Hematopoietic multipotent progenitor cell treated with erythropoietin and hydrocortisone succinate and interleukin-3 and kit ligand, for 15 days (in vitro differentiated cells): Measurements from ENCODE around the gene ZNF578.
"Not testable (repeated sequence)": the region's sequence is repeated elsewhere in the genome, so short reads cannot be mapped to it uniquely, and the experiment has no call there.

ENCODE experiments used
- DNase-seq: peaks from one replicate; pipeline ENCODE4 v3.0.0-alpha.2; 2015; ENCODE audit warnings: low spot score

Gene ZNF578

DNA sequence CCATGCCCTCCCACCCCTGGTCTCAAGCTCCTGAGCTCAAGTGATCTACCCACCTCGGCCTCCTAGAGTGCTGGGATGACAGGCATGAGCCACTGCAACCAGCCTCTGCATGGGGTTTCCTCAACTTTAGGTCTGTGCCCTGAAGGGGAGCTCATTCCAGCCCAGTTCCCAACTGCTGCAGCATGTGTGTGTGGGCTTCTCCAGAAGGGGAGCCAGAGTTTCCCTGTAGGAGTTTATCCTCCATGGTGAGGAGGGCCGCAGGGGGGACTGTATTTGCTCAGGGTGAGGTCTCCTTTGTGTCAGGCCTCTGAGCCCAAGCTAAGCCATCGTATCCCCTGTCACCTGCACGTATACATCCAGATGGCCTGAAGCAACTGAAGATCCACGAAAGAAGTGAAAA, 62.8 kb downstream of the ZNF578 start:
- no peak for DNase-seq

DNA sequence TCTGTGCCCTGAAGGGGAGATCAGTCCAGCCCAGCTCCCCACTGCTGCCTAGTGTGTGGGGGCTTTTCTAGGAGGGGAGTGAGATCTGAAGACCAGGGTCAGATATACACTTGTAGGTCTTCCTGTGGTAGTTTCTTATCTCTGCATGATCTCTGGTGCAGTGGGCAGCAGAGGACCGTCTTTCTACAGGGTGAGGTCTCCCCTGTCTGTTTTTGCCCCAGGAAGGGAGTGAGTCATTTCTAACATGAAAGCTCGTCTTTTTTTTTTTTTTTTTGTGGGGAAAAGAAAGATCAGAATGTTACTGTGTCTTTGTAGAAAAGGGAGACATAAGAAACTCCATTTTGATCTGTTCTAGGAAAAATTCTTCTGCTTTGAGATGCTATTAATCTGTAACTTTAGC, 65.3 kb downstream of the ZNF578 start:
- no peak for DNase-seq

DNA sequence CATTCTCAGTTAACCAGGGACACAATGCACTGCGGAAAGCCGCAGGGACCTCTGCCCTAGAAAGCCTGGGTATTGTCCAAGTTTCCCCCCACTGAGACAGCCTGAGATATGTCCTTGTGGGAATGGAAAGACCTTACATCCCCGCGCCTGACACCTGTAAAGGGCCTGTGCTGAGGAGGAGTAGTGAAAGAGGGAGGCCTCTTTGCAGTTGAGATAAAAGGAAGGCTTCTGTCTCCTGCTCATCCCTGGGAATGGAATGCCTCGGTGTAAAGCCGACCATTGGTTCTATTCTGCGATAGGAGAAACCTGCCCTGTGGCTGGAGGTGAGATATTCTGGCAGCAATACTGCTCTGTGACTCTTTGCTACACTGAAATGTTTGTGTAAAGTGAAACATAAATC, 65.8 kb downstream of the ZNF578 start:
- not testable (repeated sequence) for DNase-seq

DNA sequence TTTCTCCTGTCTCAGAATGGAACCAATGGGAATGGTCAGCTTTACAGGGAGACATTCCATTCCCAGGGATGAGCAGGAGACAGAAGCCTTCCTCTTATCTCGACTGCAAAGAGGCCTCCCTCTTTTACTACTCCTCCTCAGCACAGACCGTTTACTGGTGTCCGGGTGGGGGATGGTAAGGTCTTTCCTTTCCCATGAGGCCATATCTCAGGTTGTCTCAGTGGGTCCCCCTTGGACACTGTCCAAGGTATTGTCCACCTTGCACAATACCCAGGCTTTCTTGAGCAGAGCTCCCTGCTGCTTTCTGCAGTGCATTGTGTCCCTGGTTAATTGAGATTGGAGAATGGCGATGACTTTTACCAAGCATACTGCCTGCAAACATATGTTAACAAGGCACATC, 66.7 kb downstream of the ZNF578 start:
- DNase-seq, result no peak

DNA sequence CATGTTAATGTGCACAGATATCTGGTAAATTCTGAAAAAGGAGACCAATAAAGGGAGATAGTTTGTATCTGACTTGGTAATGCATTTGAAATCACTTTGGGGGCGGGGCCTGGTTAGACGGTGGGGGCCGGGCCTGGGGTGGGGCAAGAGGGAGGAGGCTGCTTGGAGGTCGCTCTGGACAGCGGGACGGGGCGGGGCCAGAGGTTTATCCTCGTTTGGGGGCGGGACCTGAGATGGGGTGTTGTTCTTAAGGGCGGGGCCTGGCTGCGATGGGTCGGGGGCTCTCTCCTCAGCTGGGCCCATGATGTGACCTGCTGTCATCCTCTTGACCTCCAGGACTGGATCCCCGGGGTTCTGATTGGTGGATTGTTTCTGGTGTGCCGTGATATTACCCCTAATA, 69.2 kb downstream of the ZNF578 start:
- no peak for DNase-seq

DNA sequence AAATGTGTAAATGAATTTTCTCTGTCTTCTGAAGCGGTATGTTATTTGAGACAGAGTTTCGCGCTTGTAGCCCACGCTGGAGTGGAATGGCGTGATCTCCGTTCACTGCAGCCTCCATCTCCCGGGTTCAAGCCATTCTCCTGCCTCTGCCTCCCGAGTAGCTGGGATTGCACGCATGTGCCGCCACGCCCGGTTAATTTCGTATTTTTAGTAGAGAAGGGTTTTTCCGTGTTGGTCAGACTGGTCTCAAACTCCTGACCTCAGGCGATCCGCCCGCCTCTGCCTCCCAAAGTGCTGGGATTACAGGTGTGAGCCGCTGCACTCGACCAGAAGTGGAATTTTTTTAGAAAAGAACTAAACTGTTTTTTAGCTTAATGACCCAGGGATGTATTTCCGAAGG, 70.7 kb downstream of the ZNF578 start:
- no peak for DNase-seq

DNA sequence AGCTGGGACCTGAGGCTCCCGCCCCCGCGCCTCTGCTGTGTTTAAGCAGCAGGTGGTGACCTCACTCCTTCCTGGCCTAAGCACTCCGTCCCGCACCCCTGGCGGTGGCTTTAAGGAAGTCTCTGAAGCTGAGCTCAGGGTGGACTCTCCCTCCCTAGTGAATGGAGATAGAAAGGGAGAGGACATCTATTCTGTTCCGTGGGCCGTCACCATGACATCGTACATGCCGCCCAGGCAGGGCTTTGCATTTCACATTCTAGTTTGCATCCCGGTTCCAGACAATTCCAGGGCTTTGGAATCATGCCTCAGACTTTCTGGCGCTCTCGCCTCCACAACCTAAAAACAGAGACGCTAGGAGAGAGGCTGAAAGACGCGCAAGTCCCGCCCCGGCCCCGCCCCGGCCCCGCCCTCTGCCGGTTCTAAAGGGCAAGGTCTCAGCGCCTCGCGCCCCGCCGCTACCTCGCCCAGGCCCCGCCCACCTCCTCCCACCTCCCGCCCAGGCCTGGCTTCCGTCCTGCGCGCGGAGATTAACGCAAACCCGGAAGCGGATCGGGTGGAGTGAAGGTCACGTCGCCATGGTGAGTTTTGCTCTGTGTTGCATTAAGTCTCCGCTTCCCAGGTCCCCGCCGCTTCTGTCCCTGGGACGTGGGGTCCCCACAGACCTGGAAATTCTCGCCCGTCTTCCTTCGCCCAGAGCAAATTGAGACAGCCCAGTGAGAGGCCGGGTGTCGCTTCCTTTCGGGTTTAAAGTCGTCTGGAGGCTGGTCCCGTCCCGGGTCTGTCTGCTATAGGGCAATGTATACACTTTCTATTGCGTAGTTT, 74.0 kb downstream of the ZNF578 start, which contains the start of gene ZNF808:
ZNF808 (plus strand) TSS at position 535 of the 822 bp plus-strand sequence. CDS start 15,617 bp downstream, outside the sequence.
- peak; percentile 88 for DNase-seq

DNA sequence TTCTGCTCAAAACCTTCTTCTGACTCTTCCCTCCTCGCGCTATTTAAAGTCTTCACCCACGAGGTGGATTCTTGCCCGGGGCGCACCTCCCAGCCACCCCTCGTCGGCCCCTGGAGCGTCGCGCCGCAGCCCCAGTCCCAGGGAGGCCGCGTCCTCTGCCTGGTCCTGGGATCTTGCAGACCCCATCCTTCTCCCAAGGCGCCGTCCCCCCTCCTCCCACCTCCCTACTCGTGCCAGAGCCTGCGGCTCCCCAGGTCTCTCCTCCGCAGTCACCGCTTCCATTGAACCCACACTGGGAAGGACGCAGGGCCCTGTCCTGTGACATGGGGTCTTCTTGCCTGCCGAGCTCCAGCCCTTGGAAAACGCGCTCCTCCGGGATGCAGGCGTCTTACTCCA, 74.6 kb downstream of the ZNF578 start:
- no peak for DNase-seq

DNA sequence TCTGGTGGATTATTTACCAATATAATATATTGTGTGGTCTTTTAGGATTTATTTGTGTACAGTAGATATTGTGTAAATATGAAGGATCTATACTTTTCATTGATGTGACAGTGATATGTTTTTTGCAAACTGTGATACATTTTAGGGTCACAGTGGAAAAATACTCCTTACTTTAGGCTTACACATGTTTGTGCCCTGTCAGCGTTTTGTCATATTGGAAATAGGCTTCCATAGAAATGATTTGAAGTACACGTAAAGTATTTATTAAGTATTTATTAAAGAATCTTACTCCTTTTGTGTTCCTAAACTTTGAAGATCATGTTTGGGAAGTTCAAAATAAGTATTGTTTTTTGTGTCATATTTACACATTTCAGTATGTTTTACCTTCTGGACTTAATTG, 79.1 kb downstream of the ZNF578 start:
- DNase-seq, result no peak

DNA sequence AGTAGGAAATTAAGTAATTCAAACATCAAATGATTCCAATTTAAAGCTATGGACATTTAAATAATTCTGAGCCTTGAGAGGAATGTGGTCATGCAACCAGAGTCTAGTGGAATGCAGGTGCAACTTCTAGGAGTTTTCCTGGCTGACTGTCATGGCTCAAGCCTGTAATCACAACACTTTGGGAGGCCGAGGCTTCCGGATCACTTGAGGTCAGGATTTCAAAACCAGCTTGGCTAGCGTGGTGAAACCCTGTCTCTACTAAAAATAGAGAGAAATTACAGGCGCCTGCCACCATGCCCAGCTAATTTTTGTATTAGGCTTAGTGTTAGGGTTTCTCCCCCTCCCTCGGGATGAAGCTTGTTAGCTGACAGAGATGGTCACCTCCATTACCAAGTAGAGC, 80.5 kb downstream of the ZNF578 start:
- no peak for DNase-seq

DNA sequence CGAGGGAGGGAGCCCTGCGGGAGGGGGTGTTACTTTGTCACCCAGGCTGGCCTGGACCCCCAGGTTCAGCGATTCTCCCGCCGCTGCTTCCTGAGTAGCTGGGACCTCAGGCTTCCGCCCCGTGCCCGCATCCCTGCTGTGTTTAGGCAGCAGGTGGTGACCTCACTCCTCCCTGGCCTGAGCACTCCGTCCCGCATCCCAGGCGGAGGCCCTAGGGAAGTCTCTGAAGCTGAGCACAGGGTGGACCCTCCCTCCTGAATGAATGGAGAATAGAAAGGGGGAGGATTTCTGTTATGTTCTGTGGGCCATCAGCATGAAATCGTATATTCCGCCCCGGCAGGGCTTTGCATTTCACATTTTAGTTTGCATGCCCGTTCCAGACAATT, 82.0 kb downstream of the ZNF578 start:
- DNase-seq, result not testable (repeated sequence)

DNA sequence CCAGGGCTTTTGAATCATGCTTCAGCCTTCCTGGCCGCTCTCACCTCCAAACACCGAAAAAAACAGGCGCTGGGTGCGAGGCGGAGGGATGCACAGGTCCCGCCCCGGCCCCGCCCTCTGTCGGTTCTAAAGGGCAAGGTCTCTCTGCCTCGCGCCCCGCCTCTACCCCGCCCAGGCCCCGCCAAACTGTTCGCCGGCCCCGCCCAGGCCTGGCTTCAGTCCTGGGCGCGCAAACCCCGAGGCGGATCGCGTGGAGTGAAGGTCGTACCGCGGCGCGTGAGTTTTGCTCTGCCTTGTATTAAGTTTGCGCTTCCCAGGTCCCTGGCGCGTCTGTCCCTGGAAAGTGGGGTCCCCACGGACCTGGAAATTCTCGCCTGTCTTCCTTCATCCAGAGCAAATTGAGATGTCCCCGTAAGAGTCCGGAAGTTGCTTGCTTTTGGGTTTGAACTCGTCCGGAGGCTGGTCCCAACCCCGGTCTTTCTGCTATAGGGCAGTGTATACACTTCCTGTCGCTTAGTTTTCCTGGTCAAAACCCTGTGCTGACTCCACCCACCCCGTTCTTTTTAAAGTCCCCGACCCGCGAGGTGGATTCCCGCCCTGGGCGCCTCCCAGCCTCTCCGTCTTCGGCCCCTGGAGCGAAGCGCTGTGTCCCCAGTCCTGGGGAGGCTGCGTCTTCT, 82.6 kb downstream of the ZNF578 start:
- DNase-seq, result peak; percentile 68

DNA sequence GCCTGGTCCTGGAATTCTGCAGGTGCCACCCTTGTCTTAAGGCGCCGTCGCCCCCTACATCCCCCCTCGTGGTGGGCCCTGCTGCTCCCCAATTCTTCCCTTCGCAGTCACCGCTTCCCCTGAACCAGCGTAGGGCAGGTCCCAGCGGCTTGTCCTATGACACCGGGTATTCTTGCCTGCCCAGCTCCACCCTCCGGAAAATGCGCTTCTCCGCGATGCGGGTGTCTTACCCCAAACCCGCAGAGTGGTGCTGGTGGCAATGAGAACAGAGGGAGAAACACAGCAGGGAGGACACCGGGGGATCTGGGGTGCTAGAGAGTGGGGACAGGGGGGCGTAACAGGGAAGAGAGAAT, 83.1 kb downstream of the ZNF578 start:
- DNase-seq, result no peak

DNA sequence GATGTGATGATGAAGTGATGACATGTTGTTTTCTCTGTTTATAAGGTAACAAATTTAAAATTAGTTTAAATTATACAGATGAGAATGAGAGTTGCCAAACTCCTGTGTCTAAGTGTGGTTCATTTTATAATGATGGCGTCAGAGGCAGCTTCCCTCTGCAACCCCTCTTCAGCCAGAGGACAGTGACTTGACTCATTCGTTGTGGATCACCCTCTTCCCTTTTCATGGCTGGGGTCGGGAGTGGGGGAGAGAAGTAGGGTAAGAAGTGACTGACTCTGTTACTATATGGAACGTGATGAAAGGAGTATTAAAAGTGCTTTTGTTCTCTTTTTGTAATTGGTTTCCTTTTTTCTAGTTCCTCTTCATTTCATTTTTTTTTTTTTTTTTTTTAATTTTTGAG, 85.5 kb downstream of the ZNF578 start:
- not testable (repeated sequence) for DNase-seq

DNA sequence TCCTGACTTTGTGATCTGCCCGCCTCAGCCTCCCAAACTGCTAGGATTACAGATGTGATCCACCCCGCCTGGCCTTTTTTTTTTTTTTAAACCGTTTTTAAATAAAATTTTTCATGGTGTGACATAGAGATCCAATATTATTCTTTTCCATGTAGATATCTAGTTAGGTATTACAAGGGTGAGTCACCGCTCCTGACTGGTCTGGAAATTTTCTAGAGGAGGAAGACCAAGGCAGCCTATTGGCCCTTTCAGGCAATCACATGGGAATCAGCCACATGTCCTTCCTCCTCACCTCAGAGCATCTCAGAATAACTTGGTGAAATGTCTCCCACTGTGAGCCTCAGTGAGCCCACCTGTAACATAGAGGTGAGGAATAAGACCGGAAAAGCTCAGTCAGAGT, 87.8 kb downstream of the ZNF578 start:
- DNase-seq, result not testable (repeated sequence)

DNA sequence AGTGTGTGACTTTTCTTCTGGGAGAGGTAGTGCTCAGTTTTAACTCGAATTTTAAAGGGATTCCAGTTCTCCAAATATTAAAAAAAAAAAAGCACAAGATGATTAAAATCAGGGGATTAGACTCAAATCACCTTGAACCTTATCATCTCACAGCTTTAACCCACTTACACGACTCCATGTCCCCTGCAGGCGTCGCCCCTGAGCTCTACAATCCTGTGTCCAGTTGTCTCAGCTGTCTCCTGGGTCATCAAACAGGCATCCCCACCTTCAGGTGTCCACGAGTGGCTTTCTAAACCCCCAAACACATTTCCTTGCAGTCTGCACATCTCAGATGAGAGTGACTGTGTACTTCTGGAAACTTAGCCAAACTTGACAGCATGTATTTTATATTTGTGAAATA, 88.3 kb downstream of the ZNF578 start:
- no peak for DNase-seq

DNA sequence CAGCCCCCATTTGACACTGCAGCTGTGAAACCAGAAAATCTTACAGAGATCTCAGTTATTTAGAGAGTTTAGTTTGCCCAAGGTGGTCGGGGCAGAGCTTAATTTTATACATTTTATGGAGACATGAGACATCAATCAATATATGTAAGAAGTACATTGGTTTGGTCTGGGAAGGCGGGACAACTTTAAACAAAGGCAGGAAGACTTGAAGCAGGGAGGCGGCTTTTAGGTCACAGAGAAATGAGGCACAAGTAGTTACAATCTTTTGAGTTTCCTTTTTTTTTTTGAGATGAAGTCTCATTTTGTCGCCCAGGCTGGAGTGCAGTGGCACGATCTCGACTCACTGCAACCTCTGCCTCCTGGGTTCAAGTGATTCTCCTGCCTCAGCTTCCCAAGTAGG, 89.2 kb downstream of the ZNF578 start:
- DNase-seq, result not testable (repeated sequence)

DNA sequence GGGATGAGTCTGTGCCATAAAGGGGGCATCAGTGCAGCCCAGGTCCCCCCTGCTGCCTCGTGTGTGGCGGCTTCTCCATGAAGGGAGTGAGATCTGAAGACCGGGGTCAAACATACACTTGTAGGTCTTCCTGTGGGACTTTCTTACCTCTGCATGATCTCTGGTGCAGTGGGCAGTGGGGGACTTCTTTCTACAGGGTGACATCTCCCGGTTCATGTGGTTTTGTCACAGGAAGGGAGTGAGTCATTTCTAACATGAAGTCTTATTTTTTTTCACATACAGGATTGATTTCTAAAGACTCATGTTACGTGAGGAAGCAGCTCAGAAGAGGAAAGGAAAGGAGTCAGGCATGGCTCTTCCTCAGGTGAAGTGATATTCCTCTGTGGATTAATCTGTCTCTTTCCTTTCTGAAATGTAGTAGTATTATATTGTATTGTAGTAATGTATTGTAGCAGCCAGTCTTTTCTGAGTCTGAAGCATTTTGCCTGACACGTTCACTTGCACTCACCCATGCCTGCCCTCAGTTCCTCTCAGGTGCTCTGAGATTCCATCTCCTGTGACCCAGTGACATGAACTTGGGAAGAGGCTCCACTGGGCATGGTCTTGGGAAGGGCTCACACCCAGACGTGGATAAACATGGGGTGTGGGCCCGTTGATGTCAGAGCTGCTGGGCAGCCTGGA, 89.8 kb downstream of the ZNF578 start:
- DNase-seq, result no peak

DNA sequence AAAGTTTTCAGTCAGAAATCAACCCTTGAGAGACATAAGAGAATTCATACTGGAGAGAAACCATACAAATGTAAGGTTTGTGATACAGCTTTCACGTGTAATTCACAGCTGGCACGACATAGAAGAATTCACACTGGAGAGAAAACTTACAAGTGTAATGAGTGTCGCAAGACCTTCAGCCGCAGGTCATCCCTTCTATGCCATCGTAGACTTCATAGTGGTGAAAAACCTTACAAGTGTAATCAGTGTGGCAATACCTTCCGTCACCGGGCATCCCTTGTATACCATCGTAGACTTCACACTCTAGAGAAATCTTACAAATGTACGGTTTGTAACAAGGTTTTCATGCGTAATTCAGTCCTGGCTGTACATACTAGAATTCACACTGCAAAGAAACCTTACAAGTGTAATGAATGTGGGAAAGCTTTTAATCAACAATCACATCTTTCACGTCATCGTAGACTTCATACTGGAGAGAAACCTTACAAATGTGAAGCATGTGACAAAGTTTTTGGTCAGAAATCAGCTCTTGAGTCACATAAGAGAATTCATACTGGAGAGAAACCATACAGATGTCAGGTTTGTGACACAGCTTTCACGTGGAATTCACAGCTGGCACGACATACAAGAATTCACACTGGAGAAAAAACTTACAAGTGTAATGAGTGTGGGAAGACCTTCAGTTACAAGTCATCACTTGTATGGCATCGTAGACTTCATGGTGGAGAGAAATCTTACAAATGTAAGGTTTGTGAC, 101.0 kb downstream of the ZNF578 start:
- no peak for DNase-seq

DNA sequence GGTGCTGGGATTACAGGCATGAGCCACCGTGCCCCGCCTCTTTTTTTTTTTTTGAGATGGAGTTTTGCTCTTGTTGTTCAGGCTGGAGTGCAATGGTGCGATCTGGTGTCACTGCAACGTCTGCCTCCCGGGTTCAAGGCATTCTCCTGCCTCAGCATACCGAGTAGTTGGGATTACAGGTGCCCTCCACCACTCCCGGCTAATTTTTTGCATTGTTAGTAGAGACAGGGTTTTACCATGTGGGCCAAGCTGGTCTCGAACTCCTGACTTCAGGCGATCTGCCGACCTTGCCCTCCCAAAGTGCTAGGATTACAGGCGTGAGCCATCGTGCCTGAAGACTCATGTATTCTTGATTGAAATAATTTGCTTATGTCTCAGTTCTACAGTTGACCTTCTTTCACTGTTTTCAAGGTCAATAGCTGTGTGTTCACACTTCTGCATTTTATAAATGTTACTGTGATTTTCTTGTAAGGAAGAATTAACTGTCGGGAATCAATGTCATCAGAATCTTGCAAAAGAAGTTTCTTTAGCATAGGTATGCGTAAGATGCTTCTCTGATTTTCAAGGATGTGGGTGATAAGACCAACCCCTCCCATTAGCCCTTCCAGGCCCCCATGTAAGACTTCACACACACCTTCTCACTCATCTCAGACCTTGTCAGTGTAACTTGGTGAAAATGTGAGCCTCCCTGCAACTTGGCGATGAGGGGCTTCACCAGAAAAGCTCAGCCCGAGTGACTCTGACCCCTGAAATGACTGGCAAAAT, 104.1 kb downstream of the ZNF578 start:
- no peak for DNase-seq

DNA sequence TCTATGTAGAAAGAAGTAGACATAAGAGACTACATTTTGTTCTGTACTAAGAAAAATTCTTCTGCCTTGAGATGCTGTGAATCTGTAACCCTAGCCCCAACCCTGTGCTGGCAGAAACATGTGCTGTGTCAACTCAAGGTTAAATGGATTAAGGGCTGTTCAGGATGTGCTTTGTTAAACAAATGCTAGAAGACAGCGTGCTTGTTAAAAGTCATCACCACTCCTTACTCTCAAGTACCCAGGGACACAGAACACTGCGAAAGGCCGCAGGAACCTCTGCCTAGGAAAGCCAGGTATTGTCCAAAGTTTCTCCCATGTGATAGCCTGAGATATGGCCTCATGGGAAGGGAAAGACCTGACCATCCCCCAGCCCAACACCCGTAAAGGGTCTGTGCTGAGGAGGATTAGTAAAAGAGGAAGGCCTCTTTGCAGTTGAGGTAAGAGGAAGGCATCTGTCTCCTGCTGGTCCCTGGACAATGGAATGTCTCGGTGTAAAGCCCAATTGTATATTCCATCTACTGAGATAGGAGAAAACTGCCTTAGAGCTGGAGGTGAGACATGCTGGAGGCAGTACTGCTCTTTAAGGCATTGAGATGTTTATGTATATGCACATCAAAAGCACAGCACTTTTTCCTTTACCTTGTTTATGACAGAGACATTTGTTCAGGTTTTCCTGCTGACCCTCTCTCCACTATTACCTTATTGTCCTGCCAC, 105.5 kb downstream of the ZNF578 start:
- DNase-seq, result not testable (repeated sequence)
